Astrocyte (in vitro differentiated cells and primary cell): Measurements from ENCODE around the gene TSEN2. TPM values are rescaled to one million over a fixed set of nuclear protein-coding genes. Genes with fewer than 3 reads are reported as not detected.

Experiments used
- DNase-seq: peaks from one replicate; pipeline ENCODE4 v3.0.0-alpha.2; 2010; ENCODE audit warnings: low read depth
- FAIRE-seq: peaks from 2 replicates; lab custom pipeline; 2011; peaks lifted over from hg19 to GRCh38; lab: Jason Lieb, UNC
- H2AFZ ChIP-seq: 2 replicates; pipeline ENCODE4 v1.6.0; 2012; ENCODE audit warnings: low read depth, low read length, inconsistent platforms
- H3K27ac ChIP-seq: 2 replicates; pipeline ENCODE4 v1.5.1; 2011; ENCODE audit warnings: low read depth, low read length, inconsistent platforms
- H3K27me3 ChIP-seq: 2 replicates; pipeline ENCODE4 v1.6.0; 2011; ENCODE audit warnings: low read length, inconsistent platforms; ENCODE audit not compliant: insufficient read depth
- H3K36me3 ChIP-seq: 2 replicates; pipeline ENCODE4 v1.5.1; 2011; ENCODE audit warnings: low read length, inconsistent platforms; ENCODE audit not compliant: insufficient read depth
- H3K4me1 ChIP-seq: 2 replicates; pipeline ENCODE4 v1.5.1; 2011; ENCODE audit warnings: low read length, inconsistent platforms; ENCODE audit not compliant: insufficient read depth
- H3K4me2 ChIP-seq: 2 replicates; pipeline ENCODE4 v1.6.0; 2012; ENCODE audit warnings: low read length, inconsistent platforms
- H3K4me3 ChIP-seq: 2 replicates; pipeline ENCODE4 v1.5.1; 2011; ENCODE audit warnings: low read depth, mild to moderate bottlenecking, low read length, inconsistent platforms; ENCODE audit not compliant: insufficient read depth
- H3K79me2 ChIP-seq: 2 replicates; pipeline ENCODE4 v1.6.0; 2012; ENCODE audit warnings: mild to moderate bottlenecking, low read length, inconsistent platforms; ENCODE audit not compliant: insufficient read depth
- H3K9ac ChIP-seq: 2 replicates; pipeline ENCODE4 v1.6.0; 2012; ENCODE audit warnings: mild to moderate bottlenecking, low read length, inconsistent platforms
- H3K9me3 ChIP-seq: 2 replicates; pipeline ENCODE4 v1.5.1; 2012; ENCODE audit warnings: low read depth, mild to moderate bottlenecking, low read length, inconsistent platforms; ENCODE audit not compliant: insufficient read depth
- H4K20me1 ChIP-seq: 2 replicates; pipeline ENCODE4 v1.6.0; 2012; ENCODE audit warnings: low read length, inconsistent platforms; ENCODE audit not compliant: insufficient read depth
- H3K27ac Mint-ChIP-seq: one replicate; pipeline ENCODE4 v1.8.0; 2021; ENCODE audit warnings: mild to moderate bottlenecking, mixed read lengths; ENCODE audit not compliant: unreplicated experiment
- H3K27me3 Mint-ChIP-seq: one replicate; pipeline ENCODE4 v1.8.0; 2021; ENCODE audit warnings: low read depth, mixed read lengths; ENCODE audit not compliant: unreplicated experiment
- H3K36me3 Mint-ChIP-seq: one replicate; pipeline ENCODE4 v1.8.0; 2021; ENCODE audit warnings: low read depth, mixed read lengths; ENCODE audit not compliant: unreplicated experiment
- H3K4me1 Mint-ChIP-seq: one replicate; pipeline ENCODE4 v1.8.0; 2021; ENCODE audit warnings: low read depth, mixed read lengths; ENCODE audit not compliant: unreplicated experiment
- H3K4me3 Mint-ChIP-seq: one replicate; pipeline ENCODE4 v1.8.0; 2021; ENCODE audit warnings: mild to moderate bottlenecking, moderate library complexity, mixed read lengths; ENCODE audit not compliant: unreplicated experiment
- H3K9me3 Mint-ChIP-seq: one replicate; pipeline ENCODE4 v1.8.0; 2021; ENCODE audit warnings: mild to moderate bottlenecking, mixed read lengths; ENCODE audit not compliant: unreplicated experiment
- EZH2 ChIP-seq: IDR thresholded peaks from 2 replicates; pipeline ENCODE4 v1.6.1; 2012; ENCODE audit warnings: mild to moderate bottlenecking, low read length, inconsistent platforms; ENCODE audit not compliant: insufficient read depth
- total RNA-seq: library from RNA; stranded (reverse); gene quantifications from 2 replicates; pipeline ENCODE4 v1.2.1, GENCODE V29; 2021
- TF ChIP-seq, protein P1 (sequence below): IDR thresholded peaks from 2 replicates; pipeline ENCODE4 v1.5.1; 2011; ENCODE audit warnings: low read depth, mild to moderate bottlenecking, inconsistent platforms, low read length, moderate library complexity; ENCODE audit not compliant: insufficient read depth

The TSEN2 gene
- total RNA-seq, 1 donor from 2014 or later: 9.7 TPM

GRCh38 chr3:12439161-12439940, 44.9 kb upstream of the TSEN2 start:
- Mint-ChIP-seq H3K36me3 (no peaks in the 10 kb centered on the region), H3K4me1 (peaks cover 7% of the 10 kb centered on the region)

DNA sequence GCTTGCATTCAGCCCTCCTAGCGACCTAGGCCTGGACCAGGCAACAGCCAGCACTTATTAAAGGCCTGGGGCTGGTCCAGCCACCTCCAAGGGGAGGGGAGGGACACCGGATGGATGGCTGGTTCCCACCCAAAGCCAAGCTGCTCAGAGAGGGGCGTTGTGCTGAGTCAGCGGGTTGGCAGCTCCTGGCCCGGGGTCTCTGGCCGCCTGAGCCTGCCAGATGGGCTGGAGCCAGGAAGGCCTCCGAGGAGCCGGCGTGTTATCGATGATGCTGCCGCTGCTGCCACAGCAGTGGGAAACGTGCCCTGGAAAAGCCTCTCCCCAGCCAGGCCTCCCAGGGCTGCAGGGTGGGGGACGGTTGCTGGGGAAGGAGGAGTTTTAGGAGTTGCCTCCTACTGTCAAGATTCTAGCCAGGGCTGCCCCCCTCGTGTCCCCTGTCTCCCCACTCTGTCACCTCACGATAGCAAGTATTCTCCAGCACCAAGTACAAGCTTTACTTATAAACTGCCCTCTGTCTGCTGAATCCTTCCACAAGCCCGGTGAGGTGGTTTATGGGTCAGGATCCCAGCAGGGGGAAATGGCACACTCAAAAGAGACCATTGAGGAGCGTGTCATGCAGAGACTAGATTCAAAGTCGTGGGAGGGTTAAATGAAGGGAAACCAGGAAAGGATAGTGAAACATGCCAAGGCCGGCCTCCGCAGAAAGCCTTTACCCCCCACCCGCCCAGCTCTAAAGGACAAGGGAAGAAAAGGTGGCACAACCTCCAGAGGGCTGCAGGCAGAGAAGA, 43.2 kb upstream of the TSEN2 start:
- H3K27ac ChIP-seq: no peak overlapping the region
- H3K9me3 ChIP-seq: no peaks in the 10 kb centered on the region
- Mint-ChIP-seq H3K36me3 (no peaks in the 10 kb centered on the region), H3K4me3 (no peak overlapping the region), H3K9me3 (peaks cover 2% of the 10 kb centered on the region), H3K27me3 (peaks cover 37% of the 10 kb centered on the region), H3K4me1 (peaks cover 16% of the 10 kb centered on the region), H3K27ac (no peak overlapping the region)
- H3K4me2 ChIP-seq: peak overlapping the region; percentile 45
- H3K79me2 ChIP-seq: no peaks in the 10 kb centered on the region
- H4K20me1 ChIP-seq: no peaks in the 10 kb centered on the region
- no peak overlapping the region for H3K9ac ChIP-seq
- no peak for FAIRE-seq
- no peak overlapping the region for H3K4me3 ChIP-seq
- DNase-seq: peak; percentile 83
- peaks cover 53% of the 10 kb centered on the region for H3K4me1 ChIP-seq
- TF ChIP-seq EZH2: no peak
- TF ChIP-seq, protein P1, sequence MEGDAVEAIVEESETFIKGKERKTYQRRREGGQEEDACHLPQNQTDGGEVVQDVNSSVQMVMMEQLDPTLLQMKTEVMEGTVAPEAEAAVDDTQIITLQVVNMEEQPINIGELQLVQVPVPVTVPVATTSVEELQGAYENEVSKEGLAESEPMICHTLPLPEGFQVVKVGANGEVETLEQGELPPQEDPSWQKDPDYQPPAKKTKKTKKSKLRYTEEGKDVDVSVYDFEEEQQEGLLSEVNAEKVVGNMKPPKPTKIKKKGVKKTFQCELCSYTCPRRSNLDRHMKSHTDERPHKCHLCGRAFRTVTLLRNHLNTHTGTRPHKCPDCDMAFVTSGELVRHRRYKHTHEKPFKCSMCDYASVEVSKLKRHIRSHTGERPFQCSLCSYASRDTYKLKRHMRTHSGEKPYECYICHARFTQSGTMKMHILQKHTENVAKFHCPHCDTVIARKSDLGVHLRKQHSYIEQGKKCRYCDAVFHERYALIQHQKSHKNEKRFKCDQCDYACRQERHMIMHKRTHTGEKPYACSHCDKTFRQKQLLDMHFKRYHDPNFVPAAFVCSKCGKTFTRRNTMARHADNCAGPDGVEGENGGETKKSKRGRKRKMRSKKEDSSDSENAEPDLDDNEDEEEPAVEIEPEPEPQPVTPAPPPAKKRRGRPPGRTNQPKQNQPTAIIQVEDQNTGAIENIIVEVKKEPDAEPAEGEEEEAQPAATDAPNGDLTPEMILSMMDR: no peak
- H3K27me3 ChIP-seq: no peaks in the 10 kb centered on the region
- H3K36me3 ChIP-seq: no peaks in the 10 kb centered on the region
- H2AFZ ChIP-seq: peak overlapping the region; percentile 43

More at GRCh38 chr3:12439161-12439940, 44.9 kb upstream of the TSEN2 start:
- Mint-ChIP-seq H3K9me3 (peaks cover 2% of the 10 kb centered on the region), H3K4me3 (no peak overlapping the region), H3K27me3 (peaks cover 29% of the 10 kb centered on the region), H3K27ac (no peak overlapping the region)
- peaks cover 40% of the 10 kb centered on the region for H3K4me1 ChIP-seq
- no peaks in the 10 kb centered on the region for H4K20me1 ChIP-seq
- H3K9ac ChIP-seq: no peak overlapping the region
- H3K36me3 ChIP-seq: no peaks in the 10 kb centered on the region
- H3K27ac ChIP-seq: no peak overlapping the region
- H3K4me2 ChIP-seq: no peak overlapping the region
- FAIRE-seq: no peak
- H3K79me2 ChIP-seq: no peaks in the 10 kb centered on the region
- H2AFZ ChIP-seq: no peak overlapping the region
- no peak for DNase-seq
- H3K9me3 ChIP-seq: no peaks in the 10 kb centered on the region
- TF ChIP-seq, protein P1: no peak
- no peak for TF ChIP-seq EZH2
- H3K4me3 ChIP-seq: no peak overlapping the region
- no peaks in the 10 kb centered on the region for H3K27me3 ChIP-seq
